HEK293T (cell line): ENCODE measurements around the gene MTIF3.

Source experiments
- FOXK2 ChIP-seq: fragments of 450-650 bp; IDR thresholded peaks from 2 replicates; pipeline ENCODE4 v1.6.1; 2016; ENCODE audit warnings: mild to moderate bottlenecking
- HDGF ChIP-seq: fragments of 450-650 bp; IDR thresholded peaks from 2 replicates; pipeline ENCODE4 v1.6.1; 2017; ENCODE audit warnings: antibody characterized with exemption, borderline replicate concordance
- L3MBTL2 ChIP-seq: fragments of 450-650 bp; conservative IDR thresholded peaks from 2 replicates; pipeline ENCODE4 v1.6.1; 2016; ENCODE audit warnings: mild to moderate bottlenecking
- PKNOX1 ChIP-seq: fragments of 450-650 bp; IDR thresholded peaks from 2 replicates; pipeline ENCODE4 v1.6.1; 2016
- SUZ12 ChIP-seq: fragments of 450-650 bp; IDR thresholded peaks from 2 replicates; pipeline ENCODE4 v1.6.1; 2016; ENCODE audit warnings: mild to moderate bottlenecking

- TF ChIP-seq SUZ12 (no peak), HDGF (no peak), FOXK2 (no peak), PKNOX1 (no peak), L3MBTL2 (no peak)
Measured at GRCh38 chr13:27449081-27449603, 1.2 kb downstream of the MTIF3 start.
